ENCODE measurements around the gene FAM76B.

GRCh38 chr11:95732930-95733602 lies 56.5 kb downstream of the FAM76B start:
- no peak for TF ChIP-seq CTCF (IDR thresholded peaks at IDR 0.05)
- no peak for TF ChIP-seq POLR2A (IDR thresholded peaks at IDR 0.05)
